Stimulated activated naive B cell treated with anti-CD40 and anti-IgM and Interleukin-4, amounts not matched to agents 10 μg/mL and 1 μg/mL and 100 μg/mL, for 72 hours (primary cell): ENCODE data around the gene MAPK12.

Source experiments
- ATAC-seq, 2 donors: fragments of 150-1000 bp; cut with Tn5 transposase; replicated peaks; 2 replicates each; pipeline ENCODE4 v1.10.0; 2021; ENCODE audit warnings: moderate library complexity in 1 of 2
- DNase-seq: peaks from one replicate; pipeline ENCODE4 v3.0.0; 2021
- H3K27ac Mint-ChIP-seq: one replicate; pipeline ENCODE4 v1.8.0; 2022; ENCODE audit warnings: mild to moderate bottlenecking, mixed read lengths
- H3K27me3 Mint-ChIP-seq, 2 donors: one replicate each; pipeline ENCODE4 v1.8.0; 2022; ENCODE audit warnings: mixed read lengths in 2 of 2
- H3K36me3 Mint-ChIP-seq, 2 donors: one replicate each; pipeline ENCODE4 v1.8.0; 2022; ENCODE audit warnings: mixed read lengths in 2 of 2, mild to moderate bottlenecking in 1 of 2
- H3K4me1 Mint-ChIP-seq, 2 donors: one replicate each; pipeline ENCODE4 v1.8.0; 2022; ENCODE audit warnings: mixed read lengths in 2 of 2, mild to moderate bottlenecking in 1 of 2
- H3K4me3 Mint-ChIP-seq, 2 donors: one replicate each; pipeline ENCODE4 v1.8.0; 2022; ENCODE audit warnings: mild to moderate bottlenecking in 2 of 2, mixed read lengths in 2 of 2, moderate library complexity in 1 of 2
- H3K9me3 Mint-ChIP-seq, 2 donors: one replicate each; pipeline ENCODE4 v1.8.0; 2022; ENCODE audit warnings: mixed read lengths in 2 of 2, mild to moderate bottlenecking in 1 of 2

The MAPK12 gene

GRCh38 chr22:50303848-50304527, 42.5 kb upstream of the MAPK12 start:
- peak; percentile 26 to 38 for ATAC-seq
- Mint-ChIP-seq H3K27ac (peak overlapping the region; percentile 47), H3K36me3 (no peaks in the 10 kb centered on the region), H3K9me3 (no peaks in the 10 kb centered on the region), H3K4me1 (peaks cover 52 to 71% of the 10 kb centered on the region in 2 donors), H3K27me3 (peaks cover 0 to 45% of the 10 kb centered on the region in 2 donors), H3K4me3 (peak overlapping the region; percentile 15 to 68)
- DNase-seq, result no peak

- no peak for DNase-seq
- H3K36me3 Mint-ChIP-seq, result no peaks in the 10 kb centered on the region
- no peak for ATAC-seq
- peaks cover 0 to 45% of the 10 kb centered on the region in 2 donors for H3K27me3 Mint-ChIP-seq
- H3K4me1 Mint-ChIP-seq, result peaks cover 48 to 71% of the 10 kb centered on the region in 2 donors
- no peak overlapping the region for H3K4me3 Mint-ChIP-seq
- no peaks in the 10 kb centered on the region for H3K9me3 Mint-ChIP-seq
- H3K27ac Mint-ChIP-seq, result no peak overlapping the region
These were observed 42.0 kb upstream of the MAPK12 start for GRCh38 chr22:50303515-50303847.

GRCh38 chr22:50302564-50302963, 41.1 kb upstream of the MAPK12 start:
- peaks cover 7 to 54% of the 10 kb centered on the region in 2 donors for H3K27me3 Mint-ChIP-seq
- H3K4me1 Mint-ChIP-seq, result peaks cover 48 to 78% of the 10 kb centered on the region in 2 donors

GRCh38 chr22:50302041-50302541, 40.6 kb upstream of the MAPK12 start:
- H3K36me3 Mint-ChIP-seq, result no peaks in the 10 kb centered on the region
- ATAC-seq (peak in 1 of 2 donors; percentile 3), DNase-seq (no peak)
- H3K9me3 Mint-ChIP-seq, result no peaks in the 10 kb centered on the region
- H3K27ac Mint-ChIP-seq, result peak overlapping the region; percentile 57
- H3K4me1 Mint-ChIP-seq, result peaks cover 51 to 81% of the 10 kb centered on the region in 2 donors
- H3K27me3 Mint-ChIP-seq, result peaks cover 11 to 59% of the 10 kb centered on the region in 2 donors
- H3K4me3 Mint-ChIP-seq, result peak overlapping the region in 1 of 2 donors; percentile 37

More at GRCh38 chr22:50302564-50302963, 41.1 kb upstream of the MAPK12 start:
- ATAC-seq (no peak), DNase-seq (no peak)
- Mint-ChIP-seq H3K27ac (no peak overlapping the region), H3K4me3 (no peak overlapping the region), H3K36me3 (no peaks in the 10 kb centered on the region), H3K9me3 (no peaks in the 10 kb centered on the region)

- H3K4me1 Mint-ChIP-seq, result peaks cover 51 to 81% of the 10 kb centered on the region in 2 donors
- peak overlapping the region; percentile 57 for H3K27ac Mint-ChIP-seq
- H3K9me3 Mint-ChIP-seq, result no peaks in the 10 kb centered on the region
- ATAC-seq, result no peak
- H3K4me3 Mint-ChIP-seq, result peak overlapping the region; percentile 37 to 44
- H3K27me3 Mint-ChIP-seq, result peaks cover 11 to 60% of the 10 kb centered on the region in 2 donors
- H3K36me3 Mint-ChIP-seq, result no peaks in the 10 kb centered on the region
- no peak for DNase-seq
These were observed 40.1 kb upstream of the MAPK12 start for GRCh38 chr22:50301581-50301991.

- Mint-ChIP-seq H3K36me3 (no peaks in the 10 kb centered on the region), H3K4me3 (no peak overlapping the region), H3K27ac (no peak overlapping the region), H3K27me3 (peaks cover 11 to 57% of the 10 kb centered on the region in 2 donors), H3K4me1 (peaks cover 45 to 78% of the 10 kb centered on the region in 2 donors), H3K9me3 (no peaks in the 10 kb centered on the region)
- no peak for ATAC-seq
- no peak for DNase-seq
These were observed 39.3 kb upstream of the MAPK12 start for GRCh38 chr22:50300620-50301257.

GRCh38 chr22:50299785-50300619, 38.5 kb upstream of the MAPK12 start:
- DNase-seq, result no peak
- Mint-ChIP-seq H3K4me3 (no peak overlapping the region), H3K27me3 (peaks cover 11 to 60% of the 10 kb centered on the region in 2 donors), H3K4me1 (peaks cover 43 to 75% of the 10 kb centered on the region in 2 donors), H3K27ac (no peak overlapping the region), H3K9me3 (no peaks in the 10 kb centered on the region), H3K36me3 (no peaks in the 10 kb centered on the region)
- no peak for ATAC-seq

- no peak overlapping the region for H3K27ac Mint-ChIP-seq
- ATAC-seq, result no peak
- no peak for DNase-seq
- peaks cover 11 to 58% of the 10 kb centered on the region in 2 donors for H3K27me3 Mint-ChIP-seq
- no peaks in the 10 kb centered on the region for H3K9me3 Mint-ChIP-seq
- H3K4me3 Mint-ChIP-seq, result peak overlapping the region; percentile 46 to 78
- no peaks in the 10 kb centered on the region for H3K36me3 Mint-ChIP-seq
- H3K4me1 Mint-ChIP-seq, result peaks cover 40 to 72% of the 10 kb centered on the region in 2 donors
These were observed 37.7 kb upstream of the MAPK12 start for GRCh38 chr22:50298937-50299784.

GRCh38 chr22:50298266-50298637, 36.8 kb upstream of the MAPK12 start:
- no peak overlapping the region for H3K4me3 Mint-ChIP-seq
- no peak for ATAC-seq
- DNase-seq, result no peak
- no peak overlapping the region for H3K27ac Mint-ChIP-seq
- peaks cover 11 to 56% of the 10 kb centered on the region in 2 donors for H3K27me3 Mint-ChIP-seq
- peaks cover 32 to 70% of the 10 kb centered on the region in 2 donors for H3K4me1 Mint-ChIP-seq
- no peaks in the 10 kb centered on the region for H3K9me3 Mint-ChIP-seq
- H3K36me3 Mint-ChIP-seq, result no peaks in the 10 kb centered on the region

- Mint-ChIP-seq H3K27ac (no peak overlapping the region), H3K36me3 (no peaks in the 10 kb centered on the region), H3K27me3 (peaks cover 13 to 54% of the 10 kb centered on the region in 2 donors), H3K9me3 (no peaks in the 10 kb centered on the region), H3K4me1 (peaks cover 30 to 69% of the 10 kb centered on the region in 2 donors), H3K4me3 (no peak overlapping the region)
- ATAC-seq, result no peak
- no peak for DNase-seq
These were observed 36.2 kb upstream of the MAPK12 start for GRCh38 chr22:50297510-50298265.

- Mint-ChIP-seq H3K4me3 (no peak overlapping the region), H3K9me3 (no peaks in the 10 kb centered on the region), H3K36me3 (no peaks in the 10 kb centered on the region), H3K27ac (no peak overlapping the region), H3K27me3 (peaks cover 19 to 59% of the 10 kb centered on the region in 2 donors), H3K4me1 (peaks cover 31 to 69% of the 10 kb centered on the region in 2 donors)
- ATAC-seq (no peak), DNase-seq (no peak)
These were observed 35.4 kb upstream of the MAPK12 start for GRCh38 chr22:50296658-50297490.

- Mint-ChIP-seq H3K4me1 (peaks cover 27 to 68% of the 10 kb centered on the region in 2 donors), H3K27ac (peak overlapping the region; percentile 37), H3K36me3 (no peaks in the 10 kb centered on the region), H3K4me3 (peak overlapping the region; percentile 46 to 59), H3K9me3 (no peaks in the 10 kb centered on the region), H3K27me3 (peaks cover 23 to 59% of the 10 kb centered on the region in 2 donors)
- DNase-seq (no peak), ATAC-seq (no peak)
These were observed 32.8 kb upstream of the MAPK12 start for GRCh38 chr22:50294319-50294656.
